NCI-H1417 treated with DMSO at 0.1 percent for 48 hours (cell line): ENCODE data around the gene DAZAP1.

Experiments
- DNase-seq: peaks from one replicate; lab custom pipeline; 2025; lab: John Stamatoyannopoulos, UW

DAZAP1 gene

DNA sequence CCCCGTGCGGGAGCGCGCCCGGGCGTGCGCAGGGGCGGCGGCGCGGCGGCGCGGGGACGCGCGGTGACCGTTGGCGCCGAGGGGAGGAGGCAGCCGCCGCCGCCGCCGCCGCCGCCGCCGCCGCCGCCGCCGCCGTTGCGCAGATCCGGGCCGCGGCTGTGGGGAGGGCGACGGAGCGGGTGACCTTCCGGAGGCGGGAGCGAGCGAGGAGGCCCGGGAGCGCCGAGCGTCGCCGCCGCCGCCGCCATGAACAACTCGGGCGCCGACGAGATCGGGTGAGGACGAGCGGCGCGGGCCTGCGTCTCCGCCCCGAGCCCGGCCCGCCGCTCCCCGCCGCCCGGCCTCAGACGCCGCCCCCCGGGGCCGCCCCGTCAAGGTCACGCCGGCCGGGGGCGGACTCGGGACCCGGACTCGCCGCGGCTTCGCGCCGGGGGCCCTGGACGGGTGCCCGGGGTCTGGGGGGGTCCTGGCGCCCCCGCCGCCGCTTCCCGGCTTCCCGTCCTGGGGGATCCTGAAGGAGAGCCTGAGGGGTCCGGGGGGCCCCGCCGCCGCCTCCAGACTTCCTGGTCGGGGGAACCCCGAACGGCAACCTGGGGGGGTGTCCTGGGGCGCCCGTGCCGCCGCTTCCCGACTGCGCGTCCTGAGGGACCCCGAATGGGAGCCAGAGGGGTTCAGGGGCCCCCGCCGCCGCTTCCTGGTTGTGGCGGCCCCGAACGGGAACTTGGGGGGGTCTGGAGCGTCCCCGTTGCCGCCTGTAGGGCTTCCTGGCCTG lies at the start of gene DAZAP1:
Gene DAZAP1, plus strand, starts transcription at position 59 of the 772 bp plus-strand sequence. Its CDS starts 188 bp downstream, at position 247.
- DNase-seq: no peak

DNA sequence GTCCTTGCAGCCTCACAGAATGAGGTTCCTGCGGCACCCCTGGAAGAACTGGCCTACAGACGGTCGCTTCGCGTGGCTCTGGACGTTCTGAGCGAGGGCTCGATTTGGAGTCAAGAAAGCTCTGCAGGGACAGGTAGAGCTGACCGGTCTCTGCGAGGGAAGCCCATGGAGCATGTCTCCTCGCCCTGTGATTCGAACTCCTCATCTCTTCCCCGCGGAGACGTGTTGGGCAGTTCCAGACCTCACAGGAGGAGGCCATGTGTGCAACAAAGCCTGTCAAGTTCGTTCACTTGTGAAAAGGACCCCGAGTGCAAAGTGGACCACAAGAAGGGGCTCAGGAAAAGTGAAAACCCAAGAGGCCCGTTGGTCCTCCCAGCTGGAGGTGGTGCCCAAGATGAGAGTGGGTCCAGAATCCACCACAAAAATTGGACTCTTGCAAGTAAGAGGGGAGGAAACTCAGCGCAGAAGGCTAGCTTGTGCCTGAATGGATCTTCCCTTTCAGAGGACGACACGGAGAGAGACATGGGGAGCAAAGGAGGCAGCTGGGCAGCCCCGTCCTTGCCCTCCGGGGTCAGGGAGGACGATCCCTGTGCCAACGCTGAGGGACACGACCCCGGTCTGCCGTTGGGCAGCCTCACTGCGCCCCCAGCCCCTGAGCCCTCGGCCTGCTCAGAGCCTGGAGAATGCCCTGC lies 47.1 kb upstream of the DAZAP1 start:
- DNase-seq: no peak

DNA sequence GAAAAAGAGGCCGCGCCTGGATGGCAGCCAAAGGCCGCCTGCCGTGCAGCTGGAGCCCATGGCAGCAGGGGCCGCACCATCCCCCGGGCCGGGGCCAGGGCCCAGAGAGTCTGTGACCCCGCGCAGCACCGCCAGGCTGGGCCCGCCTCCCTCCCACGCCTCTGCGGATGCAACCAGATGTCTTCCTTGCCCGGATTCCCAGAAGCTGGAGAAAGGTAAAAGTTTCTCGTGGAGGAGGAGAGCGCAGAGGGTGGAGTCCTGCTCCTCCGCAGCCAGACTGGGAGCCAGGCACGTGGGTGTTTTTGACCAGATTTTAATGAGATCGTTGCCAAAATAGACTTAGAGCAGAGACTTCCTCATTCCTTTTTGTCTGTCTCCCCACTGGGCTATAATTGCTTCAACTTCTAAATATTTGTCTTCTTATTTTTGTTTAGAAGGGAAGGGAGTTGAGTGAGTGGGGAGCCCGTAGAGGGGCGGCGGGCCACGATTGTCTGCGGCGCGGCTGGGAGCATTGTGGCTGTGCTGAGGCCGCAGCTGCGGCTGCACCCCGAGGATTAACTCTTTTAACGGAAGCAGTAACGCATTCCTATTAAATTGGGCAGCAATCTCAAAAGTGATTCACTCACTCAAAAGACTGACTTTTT lies 46.4 kb upstream of the DAZAP1 start:
- no peak for DNase-seq

DNA sequence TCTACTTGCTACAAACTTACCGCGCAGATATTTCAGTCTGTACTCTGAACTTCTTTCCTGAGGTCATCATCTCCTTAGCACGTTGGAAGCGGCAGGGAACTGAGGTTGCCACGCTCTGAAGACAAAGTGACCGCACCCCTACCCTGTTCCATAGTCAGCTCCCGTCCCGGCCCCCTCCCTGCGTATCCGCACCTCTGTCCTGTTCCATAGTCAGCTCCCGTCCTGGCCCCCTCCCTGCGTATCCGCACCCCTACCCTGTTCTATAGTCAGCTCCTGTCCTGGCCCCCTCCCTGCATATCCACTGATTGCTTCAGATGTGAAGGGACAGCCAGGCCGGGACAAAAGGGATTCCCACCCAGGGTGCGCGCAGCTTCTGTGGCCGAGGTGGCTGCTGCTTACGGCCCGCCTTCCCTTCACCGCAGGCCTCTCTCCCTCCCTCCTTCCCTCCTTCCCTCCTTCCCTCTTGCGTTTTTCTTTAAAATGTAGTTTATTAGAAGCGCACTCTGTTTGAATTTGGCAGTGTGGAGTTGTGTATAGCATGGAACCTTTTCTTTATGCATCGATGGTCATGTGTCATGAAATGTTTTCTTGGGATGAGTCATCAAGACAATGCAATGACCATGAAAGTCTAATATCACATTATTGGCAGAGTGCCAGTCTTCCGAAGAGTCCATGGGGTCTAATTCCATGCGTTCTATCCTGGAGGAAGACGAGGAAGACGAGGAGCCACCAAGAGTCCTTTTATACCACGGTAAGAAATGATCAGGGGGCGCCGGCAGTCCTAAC lies 45.6 kb upstream of the DAZAP1 start:
- DNase-seq: no peak

DNA sequence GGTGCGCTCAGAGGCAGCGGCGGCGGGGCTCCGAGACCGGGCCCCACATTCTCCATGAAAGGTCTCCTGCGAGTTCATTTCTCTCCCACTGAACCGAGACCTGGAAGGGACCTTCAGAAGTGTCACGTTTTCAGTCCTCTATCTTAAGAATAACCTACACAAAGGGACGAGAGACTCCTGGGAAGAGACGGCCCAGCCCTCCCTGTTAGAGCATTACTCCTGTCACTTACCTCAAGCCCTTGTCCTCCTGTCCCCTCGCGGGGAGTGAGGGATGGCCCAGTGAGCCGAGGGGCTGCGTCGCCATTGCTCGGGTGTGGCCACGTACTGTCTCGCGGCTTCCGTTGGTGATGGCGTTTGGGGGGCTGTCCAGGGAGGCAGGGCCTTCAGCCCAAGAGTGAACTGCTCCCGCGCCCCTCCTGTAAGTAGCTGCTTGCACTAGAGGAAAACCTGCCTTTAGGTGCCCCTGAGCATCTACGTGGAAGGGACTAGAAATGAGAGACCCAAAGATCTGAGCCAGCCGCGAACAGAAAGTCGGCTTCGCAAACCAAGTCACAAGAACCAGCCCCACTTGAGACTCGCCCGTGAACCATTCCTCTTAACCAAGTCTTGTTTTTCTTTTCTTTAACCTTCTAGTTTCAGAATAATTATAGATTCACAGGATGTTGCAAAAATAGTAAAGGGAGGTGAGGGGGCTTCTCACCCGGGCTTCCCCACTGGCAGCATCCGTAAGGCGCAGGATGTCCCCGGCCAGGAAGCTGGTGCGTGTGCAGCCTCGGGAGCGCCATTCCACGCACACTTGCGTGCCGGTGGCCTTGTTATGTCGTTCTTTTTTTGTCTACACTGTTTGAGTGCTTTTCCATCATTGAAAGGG lies 44.8 kb upstream of the DAZAP1 start:
- DNase-seq: no peak

DNA sequence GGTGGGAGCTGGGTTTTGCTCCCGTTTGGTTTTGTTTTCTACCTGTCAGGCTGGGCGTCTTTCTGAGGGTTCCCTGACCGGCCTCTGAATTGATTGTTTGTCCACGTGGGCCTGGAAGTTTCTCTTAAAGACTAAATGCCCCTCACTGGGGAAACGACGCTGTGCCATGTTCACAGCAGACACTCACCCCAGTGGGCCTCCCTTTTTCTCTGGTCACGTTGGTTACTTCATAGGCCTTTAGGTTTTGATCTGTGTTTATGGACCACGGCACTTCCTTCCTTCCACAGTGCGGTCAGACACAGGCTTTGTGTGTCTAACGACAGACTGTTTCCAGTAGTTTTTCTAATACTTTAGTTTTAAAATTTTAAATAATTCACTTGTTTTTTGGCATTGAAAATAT lies 43.8 kb upstream of the DAZAP1 start:
- DNase-seq: no peak

DNA sequence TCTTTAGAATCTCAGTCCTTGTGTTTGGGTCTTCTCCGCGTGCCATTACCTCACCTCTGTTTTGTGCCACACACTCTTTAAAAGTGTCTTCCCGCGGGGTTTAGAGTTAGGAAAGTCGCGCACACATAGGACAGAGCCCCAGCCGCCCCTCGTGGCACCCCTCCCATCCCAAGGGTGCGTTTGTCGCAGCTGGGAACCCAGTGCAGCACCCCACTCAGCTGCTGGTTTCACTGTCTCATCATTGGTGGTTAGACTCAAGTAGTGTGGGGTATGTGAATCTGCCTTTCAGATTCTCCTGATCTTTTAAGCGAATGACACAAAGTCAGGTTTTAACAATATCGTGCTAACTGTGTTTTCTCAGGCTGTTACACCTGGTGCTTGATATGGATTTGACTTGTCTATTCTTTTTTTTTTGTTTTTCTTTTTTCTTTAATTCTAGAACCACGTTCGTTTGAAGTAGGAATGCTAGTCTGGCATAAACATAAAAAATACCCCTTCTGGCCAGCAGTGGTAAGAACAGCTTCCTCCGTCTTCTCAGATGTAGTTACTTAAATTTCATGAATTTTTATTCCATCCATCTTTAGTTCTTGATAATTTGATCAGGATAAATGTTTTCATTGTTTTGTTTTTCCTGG lies 43.2 kb upstream of the DAZAP1 start:
- no peak for DNase-seq

DNA sequence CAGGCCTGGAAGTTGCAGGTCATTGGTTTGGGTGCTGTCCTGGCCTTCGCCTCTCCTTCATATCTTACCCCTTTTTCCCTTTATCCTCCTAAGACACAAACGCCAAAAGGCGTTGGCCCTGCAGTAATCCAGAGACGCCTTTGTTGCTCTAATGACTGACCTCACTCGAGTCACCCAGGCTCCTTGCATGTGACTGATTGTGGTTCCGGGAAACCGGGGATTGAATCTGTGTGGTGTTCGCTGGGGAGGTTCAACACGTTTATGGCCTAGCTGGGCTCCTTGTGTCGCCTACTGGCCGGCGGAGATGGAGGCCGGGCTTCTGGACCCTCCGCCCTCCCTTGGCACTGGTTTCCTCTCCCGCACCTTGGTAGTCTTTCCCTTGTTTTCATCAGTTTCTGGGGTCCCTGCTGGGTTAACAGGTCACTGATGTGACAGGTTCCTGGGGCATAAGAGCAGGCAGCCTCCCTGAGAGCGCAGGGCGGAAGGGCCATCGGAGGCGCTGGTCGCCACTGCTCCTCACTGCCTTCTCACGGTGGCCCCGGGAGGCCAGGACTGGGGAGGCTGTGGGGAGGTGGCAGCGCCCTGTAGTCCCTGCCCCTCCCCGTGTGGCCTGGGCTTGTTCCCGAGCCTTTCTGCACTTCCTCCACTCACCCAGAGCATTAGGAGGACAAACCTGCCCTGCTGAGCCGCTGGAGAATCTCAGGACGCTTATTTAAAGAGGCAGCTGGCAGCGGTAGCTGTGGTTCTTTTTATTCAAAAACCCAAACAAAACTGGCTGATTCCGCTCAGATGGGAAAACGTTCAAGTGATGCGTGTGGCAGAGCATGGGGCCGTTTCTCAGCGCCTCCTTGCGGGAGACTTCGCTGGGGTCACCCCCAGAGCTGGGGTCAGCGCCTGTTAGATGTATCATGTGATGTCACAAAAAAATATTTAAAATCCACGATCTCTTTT lies 41.8 kb upstream of the DAZAP1 start:
- no peak for DNase-seq

DNA sequence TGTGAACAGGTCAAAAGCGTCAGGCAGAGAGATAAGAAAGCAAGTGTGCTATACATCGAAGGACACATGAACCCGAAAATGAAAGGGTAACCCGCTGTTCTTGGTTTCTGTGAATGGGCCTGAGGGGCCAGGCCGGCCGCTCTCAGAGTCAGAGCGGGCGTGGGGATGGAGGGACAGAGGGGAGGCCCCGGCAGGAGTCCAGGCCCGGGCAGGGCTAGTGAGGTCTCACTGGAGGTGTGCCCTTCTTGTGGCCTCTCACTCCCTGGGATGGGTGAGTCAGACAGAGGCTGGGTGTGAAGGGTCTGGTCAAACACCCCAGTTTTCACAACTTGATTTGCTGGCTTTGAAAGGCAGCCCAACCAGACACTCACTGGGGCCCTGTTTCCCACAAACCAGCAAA lies 41.1 kb upstream of the DAZAP1 start:
- DNase-seq: no peak

DNA sequence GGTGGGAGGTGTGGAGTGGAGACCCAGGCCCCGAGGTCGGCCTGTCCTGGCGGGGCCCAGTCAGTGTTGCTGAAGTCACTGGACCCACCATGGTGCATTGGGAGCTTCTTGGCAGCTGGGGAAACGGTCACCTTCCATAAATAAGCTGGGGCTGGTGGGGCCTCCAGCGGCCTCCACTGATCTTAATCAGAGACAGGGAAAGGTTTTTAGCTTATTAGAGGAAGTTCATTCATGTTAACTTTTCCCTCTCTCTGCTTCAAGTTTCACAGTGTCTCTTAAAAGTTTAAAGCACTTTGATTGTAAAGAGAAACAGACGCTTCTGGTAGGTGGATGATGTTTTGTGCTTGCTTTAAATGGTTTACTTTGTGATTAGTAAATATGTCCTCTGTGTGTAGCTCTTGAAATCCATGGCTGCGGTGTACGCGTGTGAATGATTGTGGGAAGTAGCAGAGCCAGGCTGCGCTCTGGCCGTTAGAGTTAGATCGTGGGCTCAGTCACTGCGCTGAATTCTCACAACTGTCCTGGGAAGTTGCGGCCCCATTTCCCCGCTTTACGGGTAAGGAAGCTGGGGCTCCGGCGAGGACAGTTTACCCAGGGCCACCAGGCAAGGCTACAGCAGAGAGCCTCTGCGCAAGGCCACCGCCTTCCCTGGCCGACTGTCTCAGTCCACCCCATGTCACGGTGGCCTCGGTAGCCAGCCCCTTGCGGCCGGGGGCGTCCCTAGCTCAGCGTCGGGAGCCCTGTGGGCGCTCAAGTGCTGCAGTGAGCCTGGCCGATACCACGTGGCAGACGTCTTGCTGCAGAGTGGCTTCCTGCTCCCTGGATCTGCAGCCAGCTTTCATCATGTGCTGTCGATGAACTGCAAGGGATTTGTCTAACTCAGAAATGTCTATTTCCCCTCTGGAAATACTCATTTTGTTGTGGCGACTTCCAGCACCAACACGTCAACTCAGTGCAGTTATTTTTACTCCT lies 40.2 kb upstream of the DAZAP1 start:
- no peak for DNase-seq

DNA sequence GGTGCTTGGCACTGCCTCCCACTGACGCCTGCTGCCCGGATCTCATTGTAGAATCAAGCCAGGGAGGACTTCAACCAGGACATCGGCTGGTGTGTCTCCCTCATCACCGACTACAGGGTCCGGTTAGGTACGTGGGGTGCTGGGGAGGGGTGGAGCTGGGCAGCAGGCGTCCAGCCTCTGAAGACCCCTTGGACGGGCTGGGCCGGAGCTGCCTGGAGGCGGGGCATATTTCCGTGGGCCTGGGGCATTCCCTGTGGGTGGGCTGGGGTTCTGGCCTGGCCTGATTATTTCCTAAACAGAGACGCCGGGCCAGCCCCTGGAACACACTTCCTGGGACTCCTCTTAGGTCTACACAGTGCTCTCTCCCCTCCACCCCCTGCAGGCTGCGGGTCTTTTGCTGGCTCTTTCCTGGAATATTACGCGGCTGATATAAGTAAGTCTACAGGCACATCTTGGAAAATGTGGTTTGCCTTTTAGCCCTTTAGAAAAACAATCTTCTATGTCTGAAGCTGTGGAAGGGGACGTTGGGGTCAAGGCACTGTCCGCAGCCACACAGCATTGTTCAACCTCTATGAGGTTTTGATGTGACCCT lies 38.1 kb upstream of the DAZAP1 start:
- no peak for DNase-seq

DNA sequence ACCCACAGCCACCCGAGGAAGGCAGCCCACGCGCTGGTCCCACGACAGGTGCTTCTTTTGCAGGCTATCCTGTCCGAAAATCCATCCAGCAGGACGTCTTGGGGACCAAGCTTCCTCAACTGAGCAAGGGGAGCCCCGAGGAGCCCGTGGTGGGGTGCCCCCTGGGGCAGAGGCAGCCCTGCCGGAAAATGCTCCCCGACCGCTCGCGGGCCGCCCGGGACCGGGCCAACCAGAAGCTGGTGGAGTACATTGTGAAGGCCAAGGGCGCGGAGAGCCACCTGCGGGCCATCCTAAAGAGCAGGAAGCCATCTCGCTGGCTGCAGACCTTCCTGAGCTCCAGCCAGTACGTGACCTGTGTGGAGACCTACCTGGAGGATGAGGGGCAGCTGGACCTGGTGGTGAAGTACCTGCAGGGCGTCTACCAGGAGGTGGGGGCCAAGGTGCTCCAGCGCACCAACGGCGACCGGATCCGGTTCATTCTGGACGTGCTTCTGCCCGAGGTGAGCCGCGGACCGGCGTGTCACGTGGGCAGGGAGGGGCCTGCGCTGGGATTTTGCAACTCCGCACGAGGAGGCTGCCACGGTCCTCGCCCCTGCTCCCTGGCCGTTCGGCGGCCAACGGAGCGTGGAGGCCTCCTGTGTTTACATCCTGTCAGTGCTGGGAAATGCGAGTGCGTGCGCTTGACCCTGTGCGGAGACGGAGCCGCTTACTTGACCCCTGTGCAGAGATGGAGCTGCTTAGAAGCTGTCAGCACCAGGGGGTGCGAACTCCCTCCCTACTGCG lies 36.6 kb upstream of the DAZAP1 start:
- no peak for DNase-seq

DNA sequence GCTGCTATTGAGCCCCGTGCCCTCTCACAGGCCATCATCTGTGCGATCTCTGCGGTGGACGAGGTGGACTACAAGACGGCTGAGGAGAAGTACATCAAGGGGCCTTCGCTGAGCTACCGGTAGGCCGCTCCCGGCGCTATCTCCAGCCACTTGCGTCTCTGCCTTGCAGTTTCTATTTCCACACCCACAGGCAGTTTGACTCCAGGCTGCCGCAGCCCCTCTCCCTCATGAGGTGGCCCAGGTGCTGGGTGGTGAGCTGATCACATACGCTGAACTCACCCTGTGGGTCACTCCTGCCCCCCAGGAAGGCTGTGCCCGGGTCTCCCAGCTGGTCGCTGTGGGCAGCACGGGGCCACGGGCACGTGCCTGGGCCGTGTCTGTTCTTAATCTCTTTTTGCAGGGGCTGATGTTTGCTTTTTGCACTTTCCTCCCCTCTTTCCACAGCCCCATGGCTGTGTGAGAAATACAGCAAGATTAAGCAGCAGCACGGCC lies 34.3 kb upstream of the DAZAP1 start:
- DNase-seq: no peak

DNA sequence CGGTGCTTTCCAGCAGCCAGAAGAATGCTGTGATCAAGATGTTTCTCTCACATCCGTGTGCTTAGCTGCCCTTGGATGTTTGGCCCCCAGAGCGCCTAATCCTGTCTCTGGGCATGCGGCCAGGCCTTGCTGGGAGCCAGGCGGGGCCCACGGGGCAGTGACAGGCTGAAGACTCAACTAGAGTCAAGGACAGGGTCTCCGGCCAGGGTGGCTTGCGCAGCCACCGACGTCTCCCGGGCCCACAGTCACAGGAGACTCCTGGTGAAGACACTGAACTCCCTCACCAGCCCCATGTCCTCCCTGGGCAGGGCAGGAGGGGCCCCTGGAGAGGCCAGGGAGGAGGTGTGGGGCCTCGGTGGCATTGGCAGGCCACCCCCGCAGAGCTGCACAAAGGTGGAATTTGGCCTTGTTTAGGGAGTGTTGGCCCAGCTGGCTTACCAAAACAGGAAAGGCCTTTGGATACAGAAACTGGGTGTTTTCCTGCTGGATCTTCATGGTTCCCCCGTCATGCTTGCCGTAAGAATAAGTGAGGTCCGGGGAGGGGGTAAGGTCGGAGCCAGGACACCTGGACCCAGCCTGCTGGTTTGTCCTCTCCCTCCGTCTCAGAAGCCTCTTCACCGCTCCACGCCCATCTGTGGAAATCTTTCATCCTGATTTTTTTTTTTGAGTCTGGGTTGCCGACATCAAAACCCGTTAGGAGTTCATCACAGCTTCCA lies 33.7 kb upstream of the DAZAP1 start:
- DNase-seq: no peak

DNA sequence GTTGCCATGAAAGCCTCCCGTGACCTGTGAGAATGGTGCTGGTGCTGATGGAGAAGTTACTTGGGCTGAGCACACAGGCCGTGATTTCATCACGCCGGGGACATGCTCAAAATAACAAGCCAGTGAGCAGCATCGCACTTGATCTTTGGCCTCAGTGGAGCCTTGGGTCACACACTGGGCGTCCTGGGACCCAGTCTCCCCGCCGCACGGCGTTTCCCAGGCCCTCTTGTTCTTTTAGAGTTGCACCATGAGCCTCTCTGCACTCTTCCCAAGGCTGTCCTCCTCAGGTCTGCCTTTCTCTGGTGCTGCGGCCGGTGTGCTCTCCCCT lies 33.2 kb upstream of the DAZAP1 start:
- DNase-seq: no peak

DNA sequence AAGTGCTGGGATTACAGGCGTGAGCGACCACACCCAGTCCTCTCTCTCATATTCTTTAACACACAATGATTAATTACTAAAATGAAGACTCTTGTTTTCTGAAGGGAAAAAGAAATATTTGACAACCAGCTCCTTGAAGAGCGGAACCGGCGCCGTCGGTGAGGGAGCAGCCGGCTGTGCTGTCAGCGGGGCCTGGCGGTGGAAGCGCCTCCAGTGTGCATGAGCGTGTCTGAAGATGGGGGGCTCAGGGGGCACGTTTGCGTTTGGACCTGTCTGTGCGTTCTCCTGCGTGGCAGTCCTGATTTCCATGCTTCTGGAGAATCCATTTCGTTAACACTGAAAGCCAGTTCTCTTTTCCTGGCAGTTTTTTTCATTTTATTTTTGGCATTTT lies 31.0 kb upstream of the DAZAP1 start:
- DNase-seq: no peak
